GM19438 (cell line): ENCODE measurements around the gene TGFBR3.
A peak's percentile ranks its signal among the peaks of the same experiment; 100 is the strongest.

ENCODE experiments used
- ATAC-seq: cut with Tn5 transposase; IDR thresholded peaks from one replicate; pipeline ENCODE4 v1.9.1; 2021; ENCODE audit warnings: low read depth; ENCODE audit not compliant: unreplicated experiment

The TGFBR3 gene

DNA sequence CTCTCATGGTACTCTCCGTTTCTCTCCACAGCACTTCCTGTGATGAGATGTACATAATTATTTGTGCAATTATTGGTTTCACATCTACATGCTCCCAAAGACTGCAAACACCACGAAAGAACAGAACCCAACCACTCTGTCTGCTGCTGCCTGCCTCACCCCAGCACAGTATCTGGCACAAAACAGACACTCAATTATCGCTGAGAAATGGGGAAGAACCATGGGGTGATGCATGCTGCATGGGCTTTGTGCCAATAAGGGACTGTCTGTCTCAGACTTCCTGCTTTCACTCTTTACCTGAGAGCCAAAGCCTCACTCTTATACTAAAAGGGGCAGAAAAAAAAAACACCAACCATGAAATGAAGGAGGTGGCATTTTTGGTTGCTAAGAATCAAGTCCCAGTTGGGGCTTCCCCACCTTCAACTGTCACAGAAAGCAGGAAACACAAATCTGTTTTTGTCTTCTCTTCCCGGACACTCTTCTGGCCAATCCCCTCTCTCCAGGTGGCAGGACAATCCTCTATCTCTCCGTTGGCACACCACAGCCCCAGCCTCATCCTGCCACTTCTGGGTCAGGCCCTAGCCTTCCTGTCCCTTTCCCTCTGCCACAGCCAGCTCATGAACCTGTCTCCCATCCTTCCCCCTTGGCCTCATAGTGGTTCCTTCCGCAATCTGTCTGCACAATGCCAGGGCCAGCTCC is 82.0 kb downstream of the TGFBR3 start:
- ATAC-seq, result peak; percentile 87

DNA sequence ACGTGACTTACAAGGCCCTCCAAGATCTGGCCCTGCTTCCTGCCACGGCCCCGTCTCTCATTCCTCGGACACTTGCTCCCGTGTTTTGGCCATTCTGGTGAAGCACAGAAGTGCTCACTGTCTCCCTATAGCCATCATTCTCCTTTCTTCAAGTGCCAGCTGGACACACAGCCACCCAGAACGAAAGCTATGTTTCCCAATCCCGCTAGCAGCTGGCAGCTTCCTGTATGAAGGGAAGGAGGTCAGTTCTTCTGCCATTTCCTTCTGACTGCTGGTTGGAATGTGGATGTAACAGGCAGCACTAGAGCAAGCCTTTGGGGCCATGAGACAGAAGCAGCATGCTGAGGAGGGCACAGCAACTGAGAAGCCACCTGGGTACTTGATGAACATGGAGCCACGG is 82.8 kb downstream of the TGFBR3 start:
- ATAC-seq, result no peak

DNA sequence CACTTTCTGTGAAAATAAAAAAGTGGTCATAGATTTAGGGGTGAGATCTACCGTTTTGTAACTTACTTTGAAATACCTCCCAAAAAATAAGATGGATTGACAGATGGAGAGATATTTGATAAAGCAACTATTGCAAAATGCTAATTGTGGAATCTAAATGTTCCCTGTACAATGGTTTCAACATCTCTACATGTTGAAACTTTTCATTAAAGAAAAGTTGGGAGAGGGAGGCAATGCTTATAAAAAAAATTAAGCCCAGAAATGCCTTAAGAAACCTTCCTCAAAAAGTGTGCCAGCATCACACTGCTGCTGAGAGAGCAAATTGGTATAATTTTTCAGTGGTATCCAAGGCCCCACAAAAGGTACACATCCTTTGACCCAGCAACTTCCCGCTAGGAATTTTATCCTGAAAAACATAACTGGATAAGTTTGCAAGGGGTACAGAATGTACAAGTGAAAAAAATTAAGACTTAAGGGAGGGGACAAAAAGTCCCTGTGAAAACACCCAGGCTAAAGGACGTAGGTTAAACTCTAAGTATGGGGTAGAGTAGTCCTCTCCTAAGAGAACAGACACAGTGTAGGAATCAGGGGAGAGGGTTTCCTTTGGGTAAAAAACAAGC is 84.3 kb downstream of the TGFBR3 start:
- no peak for ATAC-seq

DNA sequence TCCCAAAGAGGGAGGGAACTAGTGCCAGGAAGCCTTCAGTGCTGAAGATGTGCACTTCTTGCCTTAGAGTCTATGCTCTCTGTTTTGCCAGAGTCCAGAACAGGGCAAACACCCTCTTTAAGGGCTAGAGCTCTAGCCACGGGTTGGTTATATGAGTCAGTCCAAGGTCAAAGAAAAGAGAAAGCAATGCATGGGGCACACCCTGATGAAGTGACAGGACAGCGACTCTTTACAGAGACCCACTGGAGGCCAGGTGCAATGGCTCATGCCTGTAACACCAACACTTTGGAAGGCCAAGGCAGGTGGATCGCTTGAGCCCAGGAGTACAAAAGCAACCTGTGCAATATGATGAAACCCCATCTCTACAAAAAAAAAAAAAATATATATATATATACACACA is 86.1 kb downstream of the TGFBR3 start:
- no peak for ATAC-seq

DNA sequence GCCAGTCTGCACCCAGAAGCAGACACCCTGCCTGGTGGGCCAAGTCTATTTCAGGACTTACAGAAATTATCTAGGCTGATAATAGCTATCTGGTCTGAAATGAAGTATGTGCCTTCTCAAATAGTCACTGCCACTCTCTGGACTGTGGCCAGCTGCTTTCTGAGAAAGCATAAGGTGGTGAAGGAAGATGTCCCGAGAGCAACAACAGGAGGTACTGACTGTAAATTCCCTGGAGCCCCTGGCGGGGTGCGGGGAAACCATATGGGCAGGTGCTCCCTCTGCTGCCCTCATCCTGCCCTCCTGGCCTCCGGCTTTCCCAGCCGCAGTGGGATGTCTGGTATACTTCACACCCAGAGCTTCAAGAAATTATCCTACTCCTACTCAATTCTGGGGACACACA is 86.8 kb downstream of the TGFBR3 start:
- no peak for ATAC-seq

DNA sequence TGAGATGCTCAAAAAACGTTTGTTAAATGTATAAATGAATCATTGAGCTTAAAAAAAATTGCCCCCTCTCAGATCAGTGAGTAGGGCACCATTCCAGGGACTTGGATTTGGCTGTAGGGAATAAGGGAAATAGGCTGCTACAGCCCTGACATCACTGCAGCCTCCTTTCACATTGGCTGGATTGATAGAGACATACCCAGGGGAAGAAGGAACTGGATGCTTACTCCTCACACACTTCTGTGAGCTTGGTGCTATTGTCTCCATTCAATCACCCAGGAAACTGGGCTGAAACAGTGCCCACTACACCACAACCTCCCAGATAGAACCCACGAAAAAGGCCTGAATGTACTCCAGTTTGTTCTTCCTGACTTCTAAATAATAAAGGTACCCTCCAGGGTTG is 87.2 kb downstream of the TGFBR3 start:
- ATAC-seq, result no peak

DNA sequence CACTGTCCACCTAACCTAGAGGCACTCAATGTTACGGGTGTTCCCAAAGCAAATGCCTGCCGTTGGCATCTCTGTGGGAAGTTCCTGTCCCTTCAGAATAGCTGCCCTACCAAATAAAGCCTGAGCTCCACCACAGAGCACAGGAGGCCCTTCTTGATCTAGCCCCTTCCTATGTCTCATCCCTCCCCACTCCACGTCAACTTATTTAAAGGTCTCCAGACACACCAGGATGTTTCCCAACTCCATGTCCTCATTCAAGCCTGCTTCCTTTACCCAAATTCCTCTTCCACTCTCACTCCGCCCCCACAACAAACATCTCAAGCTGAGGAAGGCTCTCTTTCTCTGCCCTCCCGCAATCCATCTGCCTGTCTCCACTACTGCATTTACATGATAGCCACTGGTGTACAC is 87.7 kb downstream of the TGFBR3 start:
- no peak for ATAC-seq

DNA sequence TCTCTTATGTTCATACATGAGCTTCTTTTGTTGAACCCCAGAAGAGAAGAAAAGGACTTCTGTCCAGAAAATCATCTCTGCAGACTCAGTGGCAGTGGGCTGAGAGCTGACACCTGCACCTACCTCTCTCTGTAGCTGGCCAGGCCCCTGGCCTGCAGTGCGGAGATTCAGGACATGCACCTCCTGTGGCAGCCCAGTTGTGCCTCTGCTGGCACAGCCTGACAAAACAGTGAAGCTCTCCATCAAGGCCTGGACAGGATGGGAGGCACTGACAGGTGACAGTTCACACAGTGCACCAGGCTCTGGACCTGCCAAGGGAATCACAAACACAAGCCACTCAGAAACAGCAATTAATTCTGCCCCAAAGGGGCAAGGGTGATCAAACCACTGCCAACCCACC is 88.8 kb downstream of the TGFBR3 start:
- ATAC-seq, result no peak

DNA sequence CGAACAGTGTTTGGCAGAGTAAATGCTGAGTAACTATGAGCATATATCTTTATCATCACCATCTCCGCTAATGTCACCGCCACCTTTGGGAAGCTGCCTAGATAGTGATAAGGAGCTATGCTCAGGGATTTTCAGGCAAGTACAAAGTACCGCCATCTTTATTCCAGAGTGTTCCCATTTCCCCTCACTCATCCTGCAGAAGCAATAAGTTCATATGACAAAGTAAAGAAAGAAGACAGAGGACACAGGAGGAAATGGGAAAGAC is 89.6 kb downstream of the TGFBR3 start:
- ATAC-seq, result no peak

DNA sequence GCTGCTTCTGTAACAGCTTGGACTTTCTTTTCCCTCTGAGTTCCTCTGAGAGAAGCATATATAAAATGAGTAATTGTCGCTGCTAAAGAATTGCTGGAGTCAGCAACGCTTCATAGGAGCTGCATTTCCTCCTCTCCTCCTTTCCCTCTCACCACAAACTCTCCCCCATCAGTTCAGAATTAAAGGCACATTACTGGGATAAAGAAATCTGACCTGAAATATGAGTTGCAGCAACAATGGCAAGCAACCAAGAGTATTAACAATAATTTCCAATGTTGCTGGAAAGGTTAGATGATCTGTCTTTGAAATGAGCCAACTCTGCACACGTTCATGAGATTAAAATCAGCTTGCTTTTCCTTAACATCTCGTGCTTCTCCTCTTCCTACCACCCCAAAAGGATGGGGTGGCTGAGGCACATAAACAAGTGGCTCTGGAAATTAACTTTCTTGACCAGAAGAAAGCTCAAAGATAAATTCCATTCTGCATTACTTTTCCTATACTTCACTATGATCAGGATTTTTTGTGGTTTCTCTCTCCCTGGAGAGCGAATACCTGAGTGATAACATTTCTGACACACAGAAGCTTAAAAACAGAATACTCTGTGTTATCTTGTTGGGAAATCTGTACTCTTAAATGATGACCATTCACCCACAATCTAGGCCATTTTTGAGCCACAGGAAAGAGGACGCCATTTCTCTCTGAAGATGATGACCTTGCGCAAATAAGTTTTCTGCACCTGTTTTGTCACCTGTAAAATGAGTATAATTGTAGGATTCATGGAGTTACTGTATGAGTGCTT is 90.2 kb downstream of the TGFBR3 start:
- no peak for ATAC-seq

DNA sequence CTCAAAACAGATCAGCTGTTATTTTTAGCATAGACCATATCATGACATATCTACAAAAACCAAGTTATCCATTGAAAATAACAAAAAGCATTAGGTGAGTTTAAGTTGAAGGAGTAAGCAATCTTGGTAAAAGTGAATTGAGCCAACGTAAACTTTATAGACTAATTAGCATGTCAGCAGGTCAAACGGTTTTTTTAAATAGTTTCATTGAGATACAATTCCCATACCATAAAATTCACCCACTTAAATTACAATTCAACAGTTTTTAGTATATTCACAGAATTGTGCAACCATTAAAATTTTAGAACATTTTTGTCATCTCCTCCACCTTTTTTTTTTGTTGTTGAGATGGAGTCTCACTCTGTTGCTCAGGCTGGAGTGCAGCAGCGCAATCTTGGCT is 92.1 kb downstream of the TGFBR3 start:
- no peak for ATAC-seq

DNA sequence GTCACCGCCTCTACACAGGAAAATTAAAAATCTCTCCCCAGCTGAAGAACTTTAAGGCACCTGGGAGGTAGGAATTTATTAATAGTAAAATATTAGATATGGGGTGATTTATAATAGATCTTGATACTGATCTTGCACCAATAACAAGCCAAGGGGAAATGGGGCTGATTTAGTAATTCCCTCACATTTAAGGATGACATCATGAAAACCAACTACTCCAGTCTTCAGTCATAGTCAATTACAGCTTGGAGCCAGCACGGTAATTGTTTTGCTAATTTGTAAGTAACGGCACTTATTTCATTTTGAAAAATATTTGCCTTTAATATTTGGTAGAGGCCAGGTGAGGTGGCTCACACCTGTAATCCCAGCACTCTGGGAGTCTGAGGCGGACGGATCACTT is 92.8 kb downstream of the TGFBR3 start:
- no peak for ATAC-seq

DNA sequence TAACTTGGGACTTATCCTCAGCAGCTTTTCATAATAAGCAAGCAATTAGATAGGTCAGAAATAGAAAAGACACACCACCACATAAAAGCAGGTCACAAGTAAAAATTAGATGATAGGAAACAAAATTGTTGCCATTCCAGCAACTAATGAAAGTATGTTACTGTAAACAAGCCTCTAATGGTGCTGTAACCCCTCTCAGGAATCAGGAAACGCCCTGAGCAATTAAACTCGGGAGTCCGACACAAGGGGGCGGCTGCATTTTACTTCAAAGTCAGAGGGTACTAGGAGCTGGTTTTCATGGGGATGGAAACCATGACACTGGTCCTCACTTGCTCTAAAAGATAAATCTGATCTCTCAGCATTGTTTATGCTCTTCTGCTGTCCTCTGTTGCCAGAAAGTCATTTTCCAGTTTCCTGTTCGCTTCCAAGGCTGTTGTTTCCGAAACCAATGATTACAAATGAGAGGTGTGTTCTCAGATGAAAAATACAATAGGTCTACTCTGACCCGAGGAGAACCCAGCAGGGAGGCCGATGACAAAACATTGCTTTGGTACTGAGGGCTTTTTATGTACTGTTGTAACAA is 93.4 kb downstream of the TGFBR3 start:
- no peak for ATAC-seq

DNA sequence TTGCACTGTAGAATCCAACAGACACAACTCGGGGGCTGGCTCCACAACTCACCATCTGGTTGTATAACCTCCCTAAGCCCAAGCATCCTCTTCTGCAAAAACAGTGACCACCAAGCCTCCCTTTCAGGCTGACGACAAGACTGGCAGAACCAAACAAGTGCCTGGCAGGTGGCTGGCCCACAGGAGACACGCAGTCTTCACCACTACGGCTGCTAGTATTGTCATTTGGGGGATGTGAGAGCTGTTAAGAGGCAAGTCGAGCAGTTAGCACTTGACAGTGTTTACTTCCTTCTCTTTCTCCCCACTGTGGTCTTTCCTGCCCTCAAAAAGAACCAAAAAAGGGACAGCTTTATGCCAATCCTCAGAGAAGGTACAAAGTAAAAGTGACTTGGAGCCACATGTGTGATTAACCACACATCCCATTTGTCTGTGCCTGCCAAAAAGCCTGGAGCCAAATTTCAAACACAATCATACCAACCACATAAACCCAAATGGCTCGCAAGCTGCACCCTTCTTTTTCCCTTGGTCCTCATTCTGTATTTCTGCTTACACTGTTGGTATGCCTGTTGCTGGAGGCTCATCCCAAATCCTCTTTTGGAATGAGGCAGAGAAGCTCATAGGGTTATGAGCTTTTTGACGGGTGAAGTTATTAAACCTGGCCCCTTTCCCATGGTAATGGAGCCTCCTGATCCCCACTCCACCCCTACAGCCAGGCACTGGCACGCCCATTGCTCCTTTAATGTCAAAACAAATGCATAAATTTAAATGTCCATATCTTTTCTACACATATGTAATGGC is 94.1 kb downstream of the TGFBR3 start:
- no peak for ATAC-seq

DNA sequence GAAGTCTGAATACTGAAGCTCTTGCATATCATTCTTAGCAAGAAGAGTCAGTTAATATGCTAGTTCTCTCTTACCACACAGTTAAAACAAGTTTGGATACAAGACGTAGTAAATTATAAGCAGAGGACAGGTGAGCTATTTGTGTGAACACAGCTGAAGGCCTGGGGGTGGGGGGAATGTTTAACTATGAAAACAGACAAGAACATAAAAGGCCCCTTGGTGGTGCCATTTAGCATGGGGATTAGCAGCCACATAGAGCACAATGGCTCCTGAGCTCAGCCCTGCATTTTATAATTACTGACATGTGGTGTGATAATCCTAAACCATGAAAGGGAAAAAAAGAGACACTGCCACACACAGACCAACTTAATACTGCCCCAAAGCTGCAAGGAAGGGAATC is 94.8 kb downstream of the TGFBR3 start:
- no peak for ATAC-seq

DNA sequence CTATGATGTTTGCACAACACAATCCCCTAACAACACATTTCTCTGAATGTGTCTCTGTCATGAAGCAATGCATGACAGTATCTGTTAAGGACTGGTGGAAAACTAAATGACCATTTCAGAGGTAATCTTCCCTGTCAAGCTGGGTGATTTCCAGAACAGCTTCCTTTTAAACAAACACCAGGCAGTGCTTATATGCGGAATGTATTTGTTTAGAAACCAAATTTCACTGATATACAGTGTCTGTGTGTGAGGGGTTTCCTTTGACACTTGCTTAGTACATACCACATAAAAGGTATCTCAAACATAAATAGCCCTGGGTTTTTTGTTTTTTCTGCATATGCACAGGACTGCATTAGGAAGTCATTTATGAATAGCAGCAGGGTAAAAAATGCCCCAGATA is 95.6 kb downstream of the TGFBR3 start:
- ATAC-seq, result no peak

DNA sequence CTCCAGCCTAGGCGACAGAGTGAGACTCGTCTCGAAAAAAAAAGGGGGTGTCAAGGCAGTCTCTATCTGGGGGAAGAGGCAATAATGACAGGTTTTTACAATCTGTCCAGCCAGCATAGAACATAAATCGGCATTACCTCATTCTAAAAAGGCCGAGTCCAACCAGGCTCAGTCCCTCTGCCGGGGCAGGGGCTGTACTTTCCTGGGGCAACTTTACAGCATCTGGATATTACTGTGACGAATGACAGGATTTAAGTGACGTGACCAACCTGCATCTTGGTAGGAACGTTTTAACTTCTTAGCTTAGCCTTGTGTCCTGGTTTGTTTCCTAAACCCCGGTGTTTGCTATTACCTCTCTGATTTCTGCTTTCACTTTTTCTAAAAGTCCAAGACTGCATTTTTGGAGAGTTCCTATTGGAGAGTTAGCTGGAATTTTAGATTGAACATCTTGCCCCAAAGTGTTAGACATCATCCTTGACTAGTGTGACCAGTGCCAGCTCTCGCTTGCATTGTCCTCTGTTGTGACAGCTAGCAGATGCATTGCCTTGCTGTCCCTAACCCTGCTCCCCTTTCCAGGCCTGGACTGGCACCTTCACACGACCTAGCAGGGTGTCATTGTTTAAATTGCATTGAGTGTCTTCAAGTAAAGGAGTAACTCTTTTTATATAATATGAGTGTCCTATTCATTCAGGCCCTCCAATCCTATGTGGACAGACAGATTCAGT is 96.5 kb downstream of the TGFBR3 start:
- ATAC-seq, result no peak

DNA sequence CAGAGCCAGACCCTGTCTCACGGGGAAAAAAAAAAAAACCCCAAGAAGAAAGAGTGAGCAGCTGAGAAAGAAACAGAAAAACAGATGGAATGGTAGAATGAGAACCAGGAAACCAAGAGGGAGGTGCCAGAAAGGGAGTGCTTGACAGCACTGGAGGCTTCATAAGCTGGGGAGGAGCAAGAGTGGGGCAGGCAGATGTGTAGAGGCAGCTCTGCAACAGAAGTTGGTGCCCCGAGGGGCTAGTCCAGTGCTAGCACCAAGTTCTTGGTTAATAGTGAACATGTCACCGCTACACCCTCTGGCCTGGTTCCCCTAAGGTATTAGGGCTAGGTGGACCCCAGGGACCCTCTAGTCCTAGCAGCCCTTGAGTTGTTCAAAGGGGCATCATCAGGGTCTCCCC is 98.0 kb downstream of the TGFBR3 start:
- ATAC-seq, result no peak

DNA sequence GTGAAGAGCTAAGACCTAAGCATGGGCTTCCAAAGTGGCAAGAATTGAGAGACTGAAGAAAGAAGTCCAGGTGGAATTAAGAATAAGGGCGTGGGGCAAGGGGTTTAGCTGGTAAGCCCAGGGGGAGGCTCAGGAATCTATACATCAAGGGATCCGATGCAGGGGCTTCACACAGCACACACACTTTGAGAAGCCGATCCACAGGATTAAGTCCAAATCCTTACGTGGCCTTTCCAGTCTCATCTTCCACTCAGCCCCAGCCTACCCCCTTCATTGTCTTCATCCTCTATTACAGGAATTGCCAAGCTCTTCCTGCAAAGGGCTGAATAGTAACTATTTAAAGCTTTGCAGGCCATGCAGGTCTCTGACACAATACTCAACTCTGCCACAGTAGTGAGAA is 101.3 kb downstream of the TGFBR3 start:
- ATAC-seq, result no peak

DNA sequence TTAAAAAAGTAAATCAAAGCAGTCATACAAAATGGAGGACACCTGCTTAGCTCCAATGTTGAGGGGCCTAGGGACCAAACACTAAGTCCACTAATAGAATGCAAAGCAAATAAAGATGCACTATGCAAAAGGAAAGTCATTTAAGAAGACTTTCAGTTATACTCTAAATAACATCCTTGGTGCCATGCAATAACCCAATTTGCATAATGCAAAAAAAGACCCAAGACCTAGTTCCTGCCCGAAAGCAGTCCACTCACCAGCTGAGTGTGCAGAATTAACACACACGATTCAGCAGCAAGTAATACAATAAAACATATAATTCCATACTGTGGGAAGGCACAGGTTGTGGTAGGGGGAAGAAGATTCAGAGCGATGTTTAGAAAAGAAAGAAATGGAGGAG is 101.8 kb downstream of the TGFBR3 start:
- no peak for ATAC-seq
